K562 (cell line): ENCODE data around the gene CSPG5. TPM values are rescaled to one million over a fixed set of nuclear protein-coding genes. Genes with fewer than 3 reads are reported as not detected.
A peak's percentile ranks its signal among the peaks of the same experiment; 100 is the strongest.

Experiments
- ATF1 ChIP-seq, 2 experiments: fragments of 450-650 bp in 1 of 2; IDR thresholded peaks; 2 replicates each; pipeline ENCODE4 v1.6.1; 2016; ENCODE audit warnings: missing compliant biosample characterization in 1 of 2, missing genetic modification characterization in 1 of 2
- BHLHE40 ChIP-seq: IDR thresholded peaks from 2 replicates; pipeline ENCODE4 v1.6.1; 2011; ENCODE audit warnings: low read length, improper control_type of control experiment
- CTBP1 ChIP-seq: fragments of 450-650 bp; IDR thresholded peaks from 2 replicates; pipeline ENCODE4 v1.6.1; 2016; ENCODE audit warnings: borderline replicate concordance
- DDX20 ChIP-seq: fragments of 450-650 bp; IDR thresholded peaks from 2 replicates; pipeline ENCODE4 v1.6.1; 2016; ENCODE audit warnings: missing genetic modification characterization, low read depth, mild to moderate bottlenecking, missing compliant biosample characterization, moderate library complexity
- HLTF ChIP-seq: fragments of 450-650 bp; IDR thresholded peaks from 2 replicates; pipeline ENCODE4 v1.6.1; 2016
- KLF10 ChIP-seq: fragments of 250-450 bp; sonication (Bioruptor Pico); IDR thresholded peaks from 2 replicates; pipeline ENCODE4 v1.6.1; 2021; ENCODE audit warnings: matching md5 sums
- MEIS2 ChIP-seq: fragments of 450-650 bp; IDR thresholded peaks from 2 replicates; pipeline ENCODE4 v1.6.1; 2014; ENCODE audit warnings: mild to moderate bottlenecking; ENCODE audit not compliant: partially characterized antibody
- NUFIP1 ChIP-seq: fragments of 450-650 bp; IDR thresholded peaks from 2 replicates; pipeline ENCODE4 v1.6.1; 2018; ENCODE audit not compliant: partially characterized antibody
- ZNF76 ChIP-seq: fragments of 250-450 bp; sonication (Bioruptor Pico); IDR thresholded peaks from 2 replicates; pipeline ENCODE4 v1.4.0; 2020; ENCODE audit warnings: mild to moderate bottlenecking, moderate library complexity, borderline replicate concordance
- polyA plus RNA-seq, 8 experiments: library from polyadenylated mRNA; depleted of rRNA in 4 of 8; stranded (reverse) in 5 of 8; unstranded in 3 of 8; fragments of >200 nt; fragmentation: Nextera tagmentation in 2 of 8; fragmentation: Illumina TruSeq in 1 of 8; extraction: Ambion mirVana in 2 of 8; extraction: Trizol in 1 of 8; gene quantifications; 2 replicates each; pipeline versions ENCODE4 v1.2.1 to v1.2.3, GENCODE V29; 2011 to 2014; ENCODE audit warnings: inconsistent platforms in 1 of 8, missing spikeins in 1 of 8
- total RNA-seq, 7 experiments: library from RNA; depleted of rRNA in 6 of 7; stranded (reverse); fragments of >200 nt in 6 of 7; fragmentation: Illumina TruSeq in 2 of 7; extraction: Trizol in 2 of 7; gene quantifications; 2 replicates each; pipeline versions ENCODE4 v1.2.1 to v1.2.3, GENCODE V29; 2011 to 2021; ENCODE audit warnings: low replicate concordance in 1 of 7
- TF ChIP-seq, protein P1 (sequence below): fragments of 250-450 bp; sonication (Bioruptor Pico); IDR thresholded peaks from 2 replicates; pipeline ENCODE4 v1.5.0; 2020; ENCODE audit warnings: mild to moderate bottlenecking
- TF ChIP-seq, protein P2 (sequence below), 2 experiments: IDR thresholded peaks in 1 of 2; conservative IDR thresholded peaks in 1 of 2; 2 replicates each; pipeline ENCODE4 v1.6.1; 2016; ENCODE audit warnings: low read depth in 2 of 2, mild to moderate bottlenecking in 1 of 2, missing compliant biosample characterization in 1 of 2, missing genetic modification characterization in 1 of 2, moderate library complexity in 1 of 2

CSPG5 gene
- total and polyA plus RNA-seq, 9 of the 15 experiments (the other 6 are each of a cell fraction or from before 2014, with no cell fraction given), result 0.06 to 3.3 (median 2.4) TPM

DNA sequence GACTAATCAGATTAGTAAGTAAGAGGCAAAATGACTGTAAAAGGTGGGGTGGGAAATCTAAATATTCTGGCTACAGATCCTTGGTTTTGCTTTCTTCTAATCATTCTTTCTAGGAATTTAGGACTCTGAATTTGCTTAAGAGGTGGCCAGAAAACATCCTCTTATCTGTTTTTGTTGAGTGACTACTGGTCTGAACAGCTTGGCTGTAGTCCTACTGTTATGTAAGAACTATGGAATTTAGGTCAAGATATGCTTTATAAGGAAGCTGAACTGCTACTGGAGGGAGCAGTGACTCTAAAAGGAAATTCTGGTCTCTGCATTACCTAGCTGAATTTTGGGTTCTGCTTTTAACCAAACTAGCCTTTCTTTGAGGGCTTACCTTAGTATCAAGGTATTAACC, 33.5 kb upstream of the CSPG5 start (continued):
- TF ChIP-seq HLTF, result no peak
- TF ChIP-seq CTBP1, result peak; percentile 23; the same call in 1 of the 2 replicates
- no peak for TF ChIP-seq DDX20 (tag)
- TF ChIP-seq KLF10 (CRISPR knock-in tag), result no peak
- no peak for TF ChIP-seq NUFIP1
- no peak for TF ChIP-seq ZNF76 (CRISPR knock-in tag)
- TF ChIP-seq ATF1 (CRISPR knock-in tag; IDR thresholded peaks at IDR 0.05), result no peak
- no peak for TF ChIP-seq ATF1 (tag; IDR thresholded peaks at IDR 0.05)
- TF ChIP-seq BHLHE40, result no peak
- TF ChIP-seq, protein P1, sequence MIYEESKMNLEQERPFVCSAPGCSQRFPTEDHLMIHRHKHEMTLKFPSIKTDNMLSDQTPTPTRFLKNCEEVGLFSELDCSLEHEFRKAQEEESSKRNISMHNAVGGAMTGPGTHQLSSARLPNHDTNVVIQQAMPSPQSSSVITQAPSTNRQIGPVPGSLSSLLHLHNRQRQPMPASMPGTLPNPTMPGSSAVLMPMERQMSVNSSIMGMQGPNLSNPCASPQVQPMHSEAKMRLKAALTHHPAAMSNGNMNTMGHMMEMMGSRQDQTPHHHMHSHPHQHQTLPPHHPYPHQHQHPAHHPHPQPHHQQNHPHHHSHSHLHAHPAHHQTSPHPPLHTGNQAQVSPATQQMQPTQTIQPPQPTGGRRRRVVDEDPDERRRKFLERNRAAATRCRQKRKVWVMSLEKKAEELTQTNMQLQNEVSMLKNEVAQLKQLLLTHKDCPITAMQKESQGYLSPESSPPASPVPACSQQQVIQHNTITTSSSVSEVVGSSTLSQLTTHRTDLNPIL (CRISPR knock-in tag), result no peak
- TF ChIP-seq, protein P2, sequence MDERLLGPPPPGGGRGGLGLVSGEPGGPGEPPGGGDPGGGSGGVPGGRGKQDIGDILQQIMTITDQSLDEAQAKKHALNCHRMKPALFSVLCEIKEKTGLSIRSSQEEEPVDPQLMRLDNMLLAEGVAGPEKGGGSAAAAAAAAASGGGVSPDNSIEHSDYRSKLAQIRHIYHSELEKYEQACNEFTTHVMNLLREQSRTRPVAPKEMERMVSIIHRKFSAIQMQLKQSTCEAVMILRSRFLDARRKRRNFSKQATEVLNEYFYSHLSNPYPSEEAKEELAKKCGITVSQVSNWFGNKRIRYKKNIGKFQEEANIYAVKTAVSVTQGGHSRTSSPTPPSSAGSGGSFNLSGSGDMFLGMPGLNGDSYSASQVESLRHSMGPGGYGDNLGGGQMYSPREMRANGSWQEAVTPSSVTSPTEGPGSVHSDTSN (CRISPR knock-in tag; IDR thresholded peaks at IDR 0.05; ENCODE audit: low read depth), result no peak
- TF ChIP-seq, protein P2 (tag; conservative IDR thresholded peaks at IDR 0.05; ENCODE audit: low read depth), result peak; percentile 35; the same call in 1 of the 2 replicates
- TF ChIP-seq MEIS2, result peak; percentile 41
